Stimulated activated memory B cell treated with anti-CD40 and anti-IgM and Interleukin-4, amounts not matched to agents 10 μg/mL and 1 μg/mL and 100 μg/mL, for 72 hours (primary cell): ENCODE data around the gene ADCY5.
A peak's percentile ranks its signal among the peaks of the same experiment; 100 is the strongest.

Experiments
- ATAC-seq: fragments of 150-1000 bp; cut with Tn5 transposase; 2 replicates; pipeline ENCODE4 v1.10.0; 2021
- H3K27ac Mint-ChIP-seq: one replicate; pipeline ENCODE4 v1.8.0; 2022; ENCODE audit warnings: mild to moderate bottlenecking, mixed read lengths
- H3K27me3 Mint-ChIP-seq: one replicate; pipeline ENCODE4 v1.8.0; 2022; ENCODE audit warnings: mixed read lengths
- H3K36me3 Mint-ChIP-seq: one replicate; pipeline ENCODE4 v1.8.0; 2022; ENCODE audit warnings: mixed read lengths
- H3K4me1 Mint-ChIP-seq: one replicate; pipeline ENCODE4 v1.8.0; 2022; ENCODE audit warnings: mixed read lengths
- H3K4me3 Mint-ChIP-seq: one replicate; pipeline ENCODE4 v1.8.0; 2022; ENCODE audit warnings: mild to moderate bottlenecking, moderate library complexity, mixed read lengths
- H3K9me3 Mint-ChIP-seq: one replicate; pipeline ENCODE4 v1.8.0; 2022; ENCODE audit warnings: mixed read lengths

ADCY5 gene

DNA sequence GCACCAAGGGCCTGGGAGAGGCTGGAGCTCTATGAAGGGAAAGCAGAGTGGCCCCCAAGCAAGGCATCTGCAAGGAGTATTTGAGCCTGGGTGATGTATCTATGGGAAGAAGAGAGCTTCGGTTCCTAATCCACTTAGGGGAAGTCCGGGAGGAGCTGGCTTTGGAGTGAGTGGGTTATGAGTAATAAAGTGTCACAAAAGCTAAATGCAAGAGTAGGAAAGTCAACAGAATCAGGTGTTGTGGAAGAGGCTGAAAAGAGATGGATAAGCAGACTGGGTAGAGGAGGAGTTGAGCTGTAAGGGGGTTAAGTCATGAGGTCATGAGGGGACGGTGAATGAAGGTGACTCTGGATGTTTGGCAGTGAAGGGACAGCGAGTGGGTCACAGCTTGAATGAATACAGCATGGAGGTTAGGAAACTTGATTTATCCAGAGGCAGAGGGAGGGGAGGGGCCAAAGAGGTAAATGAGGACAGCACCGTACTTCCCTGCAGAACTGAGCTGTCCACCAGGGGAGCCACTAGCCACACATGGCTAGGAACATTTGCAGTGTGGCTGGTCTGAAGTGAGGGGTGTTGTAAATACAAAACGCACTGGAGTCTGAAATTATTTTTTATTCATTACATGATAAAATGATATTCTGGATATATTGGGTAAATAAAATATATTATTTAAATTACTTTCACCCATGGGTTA is 83.3 kb downstream of the ADCY5 start:
- no peaks in the 10 kb centered on the region for H3K4me1 Mint-ChIP-seq
- H3K36me3 Mint-ChIP-seq: no peaks in the 10 kb centered on the region
- peaks cover 4% of the 10 kb centered on the region for H3K9me3 Mint-ChIP-seq
- ATAC-seq: no peak
- no peak overlapping the region for H3K27ac Mint-ChIP-seq
- H3K4me3 Mint-ChIP-seq: no peak overlapping the region
- H3K27me3 Mint-ChIP-seq: peaks cover 27% of the 10 kb centered on the region

DNA sequence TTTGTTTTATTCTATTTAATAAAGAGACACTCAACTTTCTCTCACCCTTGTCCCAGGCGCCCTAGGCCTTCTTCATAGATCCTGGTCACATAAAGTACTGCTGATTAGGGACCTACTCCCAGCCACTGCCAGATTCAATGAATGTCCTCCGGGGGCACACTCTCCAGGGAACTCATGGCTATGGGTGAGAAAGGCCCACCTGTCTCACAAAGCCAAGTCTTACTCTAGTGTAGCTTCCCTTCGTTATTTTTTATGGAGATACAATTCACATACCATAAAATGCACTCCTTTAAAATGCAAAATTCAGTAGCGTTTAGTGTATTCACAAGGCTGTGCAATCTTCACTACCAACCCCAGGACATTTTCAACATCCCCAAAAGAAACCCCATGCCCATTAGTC is 87.8 kb downstream of the ADCY5 start:
- ATAC-seq: peak; percentile 40
- H3K4me1 Mint-ChIP-seq: no peaks in the 10 kb centered on the region
- H3K27ac Mint-ChIP-seq: no peak overlapping the region
- H3K36me3 Mint-ChIP-seq: no peaks in the 10 kb centered on the region
- H3K9me3 Mint-ChIP-seq: no peaks in the 10 kb centered on the region
- peaks cover 31% of the 10 kb centered on the region for H3K27me3 Mint-ChIP-seq
- H3K4me3 Mint-ChIP-seq: no peak overlapping the region

DNA sequence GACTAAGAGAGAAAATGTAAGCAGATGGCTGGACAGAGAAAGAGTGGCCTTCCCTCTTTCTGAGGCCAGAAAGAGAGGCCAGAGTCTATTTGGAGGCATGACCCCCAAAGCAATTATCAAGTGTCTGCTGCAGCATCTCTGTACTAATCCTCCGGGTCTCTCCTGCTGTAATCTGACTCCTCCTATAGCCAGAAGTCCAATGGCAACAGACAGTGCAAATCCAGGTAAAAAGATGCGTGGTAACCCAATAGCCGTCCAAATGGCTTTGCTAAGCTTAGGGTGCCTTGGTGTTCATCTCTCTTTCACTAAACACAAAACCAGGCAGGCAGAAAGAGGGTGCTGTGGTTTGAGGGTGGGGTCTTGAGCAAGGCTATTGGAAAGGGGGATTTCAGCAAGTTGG is 91.6 kb downstream of the ADCY5 start:
- H3K9me3 Mint-ChIP-seq: peaks cover 7% of the 10 kb centered on the region
- no peaks in the 10 kb centered on the region for H3K4me1 Mint-ChIP-seq
- H3K27ac Mint-ChIP-seq: no peak overlapping the region
- no peak for ATAC-seq
- no peaks in the 10 kb centered on the region for H3K36me3 Mint-ChIP-seq
- no peak overlapping the region for H3K4me3 Mint-ChIP-seq
- peaks cover 30% of the 10 kb centered on the region for H3K27me3 Mint-ChIP-seq

GRCh38 chr3:123353850-123354233 is 95.0 kb downstream of the ADCY5 start:
- Mint-ChIP-seq H3K4me3 (no peak overlapping the region), H3K27me3 (peaks cover 46% of the 10 kb centered on the region), H3K36me3 (no peaks in the 10 kb centered on the region), H3K9me3 (peaks cover 7% of the 10 kb centered on the region), H3K27ac (no peak overlapping the region), H3K4me1 (no peaks in the 10 kb centered on the region)
- ATAC-seq: no peak

- no peak overlapping the region for H3K4me3 Mint-ChIP-seq
These were observed 95.6 kb downstream of the ADCY5 start for GRCh38 chr3:123353227-123353849.

DNA sequence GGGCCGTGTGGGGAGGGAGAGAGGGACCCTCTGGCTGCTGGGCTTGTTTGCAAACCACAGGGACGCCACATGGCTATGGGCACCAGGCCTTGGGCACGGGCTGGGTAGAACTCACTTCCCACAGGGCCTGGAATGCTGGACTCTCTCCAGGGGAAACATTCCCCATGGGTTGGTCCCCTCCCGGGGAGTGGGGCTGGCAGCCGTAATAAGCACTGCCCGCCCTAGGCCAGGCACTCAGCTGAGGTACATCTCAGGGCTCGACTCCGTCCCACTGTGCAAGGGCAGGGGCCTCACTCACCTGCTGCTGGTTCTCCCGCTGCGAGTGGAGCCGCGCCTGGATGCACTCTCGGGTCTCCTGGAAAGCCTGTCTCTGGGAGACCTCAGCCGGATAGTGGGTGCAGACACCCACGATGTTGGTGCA is 96.7 kb downstream of the ADCY5 start:
- no peak for ATAC-seq
- Mint-ChIP-seq H3K9me3 (peaks cover 7% of the 10 kb centered on the region), H3K4me3 (no peak overlapping the region), H3K4me1 (no peaks in the 10 kb centered on the region), H3K27me3 (peaks cover 59% of the 10 kb centered on the region), H3K27ac (no peak overlapping the region), H3K36me3 (no peaks in the 10 kb centered on the region)

More at GRCh38 chr3:123353227-123353849, 95.6 kb downstream of the ADCY5 start:
- H3K27ac Mint-ChIP-seq: no peak overlapping the region
- no peak for ATAC-seq
- no peaks in the 10 kb centered on the region for H3K36me3 Mint-ChIP-seq
- peaks cover 7% of the 10 kb centered on the region for H3K9me3 Mint-ChIP-seq
- no peaks in the 10 kb centered on the region for H3K4me1 Mint-ChIP-seq
- peaks cover 51% of the 10 kb centered on the region for H3K27me3 Mint-ChIP-seq

GRCh38 chr3:123351501-123351900 is 97.4 kb downstream of the ADCY5 start:
- no peak for ATAC-seq
- H3K36me3 Mint-ChIP-seq: no peaks in the 10 kb centered on the region

GRCh38 chr3:123350971-123351370 is 97.9 kb downstream of the ADCY5 start:
- peaks cover 59% of the 10 kb centered on the region for H3K27me3 Mint-ChIP-seq
- no peak overlapping the region for H3K4me3 Mint-ChIP-seq
- H3K27ac Mint-ChIP-seq: no peak overlapping the region
- no peaks in the 10 kb centered on the region for H3K4me1 Mint-ChIP-seq
- ATAC-seq: no peak
- no peaks in the 10 kb centered on the region for H3K36me3 Mint-ChIP-seq
- H3K9me3 Mint-ChIP-seq: peaks cover 7% of the 10 kb centered on the region

More at GRCh38 chr3:123351501-123351900, 97.4 kb downstream of the ADCY5 start:
- no peak overlapping the region for H3K27ac Mint-ChIP-seq
- no peaks in the 10 kb centered on the region for H3K4me1 Mint-ChIP-seq
- no peak overlapping the region for H3K4me3 Mint-ChIP-seq
- H3K9me3 Mint-ChIP-seq: peaks cover 7% of the 10 kb centered on the region
- peaks cover 59% of the 10 kb centered on the region for H3K27me3 Mint-ChIP-seq

GRCh38 chr3:123349566-123350435 is 99.1 kb downstream of the ADCY5 start:
- H3K4me3 Mint-ChIP-seq: no peak overlapping the region
- peaks cover 4% of the 10 kb centered on the region for H3K9me3 Mint-ChIP-seq
- H3K27me3 Mint-ChIP-seq: peaks cover 52% of the 10 kb centered on the region
- no peaks in the 10 kb centered on the region for H3K4me1 Mint-ChIP-seq
- no peak for ATAC-seq
- H3K27ac Mint-ChIP-seq: no peak overlapping the region
- no peaks in the 10 kb centered on the region for H3K36me3 Mint-ChIP-seq

DNA sequence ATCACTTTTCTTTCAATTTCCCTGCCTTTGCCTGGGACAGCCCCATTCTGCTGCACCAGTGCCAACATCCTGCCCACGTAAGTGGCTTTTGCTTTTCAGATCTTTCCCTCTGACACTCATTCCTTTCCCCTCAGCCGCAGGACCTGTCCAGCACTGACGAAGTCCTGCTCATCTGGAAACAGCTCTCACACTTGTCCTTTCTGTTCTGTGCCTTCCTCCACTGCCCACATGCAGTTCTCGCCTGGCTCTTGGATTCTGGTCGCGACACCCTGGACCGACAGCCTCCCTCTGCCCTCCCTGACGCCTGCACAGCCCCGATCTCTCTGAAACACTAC is 99.7 kb downstream of the ADCY5 start:
- no peak overlapping the region for H3K27ac Mint-ChIP-seq
- no peak for ATAC-seq
- H3K4me3 Mint-ChIP-seq: no peak overlapping the region
- no peaks in the 10 kb centered on the region for H3K4me1 Mint-ChIP-seq
- H3K27me3 Mint-ChIP-seq: peaks cover 45% of the 10 kb centered on the region
- peaks cover under 1% of the 10 kb centered on the region for H3K9me3 Mint-ChIP-seq
- no peaks in the 10 kb centered on the region for H3K36me3 Mint-ChIP-seq

DNA sequence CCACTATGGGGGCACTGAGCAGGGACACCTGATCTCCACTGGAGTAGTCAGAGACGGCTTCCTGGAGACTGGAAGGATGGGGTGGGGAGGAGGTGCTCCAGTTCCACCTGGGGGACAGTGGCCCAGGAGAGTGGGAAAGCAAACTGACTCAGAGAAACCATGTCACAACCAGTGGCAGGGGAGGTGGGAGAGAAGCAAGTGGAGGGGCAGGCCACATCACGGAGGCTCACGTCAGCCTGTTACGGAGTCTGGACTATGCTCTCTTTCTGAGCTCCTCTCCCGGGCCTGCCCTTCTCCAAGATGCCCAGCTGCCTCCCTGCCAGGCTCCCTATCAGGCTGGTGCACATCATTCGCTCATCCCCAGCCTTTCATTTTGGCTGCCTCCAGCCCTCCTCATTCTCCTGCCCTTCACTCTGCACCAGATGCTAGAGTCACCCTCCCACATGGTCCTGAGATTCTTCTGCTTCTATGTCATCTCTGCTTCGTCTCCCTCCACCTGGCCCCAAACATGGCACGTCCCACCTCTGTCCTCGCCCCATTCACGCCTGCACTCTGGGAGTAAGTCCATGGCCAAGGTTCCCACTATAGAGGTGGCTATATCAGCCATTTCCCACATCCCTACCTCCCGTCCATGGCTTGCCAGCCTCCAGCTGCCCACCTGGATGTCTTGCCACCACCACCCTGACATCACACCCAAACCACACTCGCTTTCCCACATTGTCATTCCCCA is 100.3 kb downstream of the ADCY5 start:
- Mint-ChIP-seq H3K36me3 (no peaks in the 10 kb centered on the region), H3K9me3 (no peaks in the 10 kb centered on the region), H3K27me3 (peaks cover 40% of the 10 kb centered on the region), H3K4me1 (no peaks in the 10 kb centered on the region), H3K27ac (no peak overlapping the region), H3K4me3 (no peak overlapping the region)
- ATAC-seq: no peak

DNA sequence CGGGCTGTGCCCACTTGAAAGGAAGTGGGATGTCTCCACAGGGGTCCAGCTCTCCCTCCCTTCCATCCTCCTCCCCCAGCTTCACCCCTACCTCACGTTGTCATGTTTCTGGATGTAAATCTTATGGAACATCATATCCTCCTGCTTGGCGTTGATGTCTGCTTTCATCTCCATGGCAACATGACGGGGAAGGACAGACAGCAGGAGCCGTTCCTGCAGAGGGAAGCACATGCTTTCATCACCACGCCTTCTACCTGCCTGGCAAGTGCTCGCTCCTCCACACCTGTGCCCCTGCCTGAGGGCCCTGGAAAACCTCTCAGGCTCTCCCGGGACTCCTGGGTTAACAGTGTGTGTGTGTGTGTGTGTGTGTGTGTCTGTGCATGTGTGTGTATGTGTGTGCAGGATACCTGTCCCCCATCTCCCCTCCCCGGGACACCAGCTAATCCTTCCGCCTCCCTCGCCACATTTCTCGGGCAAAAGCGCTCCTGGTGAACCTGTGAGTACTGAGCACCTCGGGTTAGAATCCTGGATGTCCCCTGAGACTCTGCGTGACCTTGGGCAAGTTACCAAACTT is 101.1 kb downstream of the ADCY5 start:
- no peak overlapping the region for H3K27ac Mint-ChIP-seq
- no peaks in the 10 kb centered on the region for H3K9me3 Mint-ChIP-seq
- no peaks in the 10 kb centered on the region for H3K4me1 Mint-ChIP-seq
- no peaks in the 10 kb centered on the region for H3K36me3 Mint-ChIP-seq
- no peak for ATAC-seq
- peaks cover 37% of the 10 kb centered on the region for H3K27me3 Mint-ChIP-seq
- no peak overlapping the region for H3K4me3 Mint-ChIP-seq

DNA sequence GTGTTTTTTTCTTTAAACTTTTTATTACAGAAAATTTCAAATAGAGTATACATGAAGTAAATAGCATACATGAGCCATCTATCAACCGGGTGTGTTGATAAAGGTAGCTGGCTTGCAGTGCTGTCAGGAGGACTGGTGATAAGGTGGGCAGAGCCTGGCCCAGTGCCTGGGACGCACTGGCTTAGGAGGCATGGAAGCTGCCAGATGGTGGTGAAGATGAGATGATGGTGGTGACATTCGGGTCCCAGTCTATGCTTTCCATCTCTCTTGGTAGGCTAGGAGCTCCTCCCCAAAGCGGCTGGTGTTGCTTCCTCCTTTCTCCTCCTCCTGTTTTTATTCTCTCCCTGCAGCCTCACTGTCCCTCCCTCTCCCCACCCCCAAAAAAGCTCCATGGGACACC is 101.7 kb downstream of the ADCY5 start:
- H3K27me3 Mint-ChIP-seq: peaks cover 37% of the 10 kb centered on the region

GRCh38 chr3:123346021-123346420 is 102.9 kb downstream of the ADCY5 start:
- Mint-ChIP-seq H3K9me3 (no peaks in the 10 kb centered on the region), H3K36me3 (no peaks in the 10 kb centered on the region), H3K4me3 (no peak overlapping the region), H3K27me3 (peaks cover 35% of the 10 kb centered on the region), H3K27ac (no peak overlapping the region), H3K4me1 (no peaks in the 10 kb centered on the region)
- no peak for ATAC-seq

More for the DNA sequence above, 101.7 kb downstream of the ADCY5 start:
- Mint-ChIP-seq H3K4me1 (no peaks in the 10 kb centered on the region), H3K36me3 (no peaks in the 10 kb centered on the region), H3K27ac (no peak overlapping the region), H3K4me3 (no peak overlapping the region), H3K9me3 (no peaks in the 10 kb centered on the region)
- no peak for ATAC-seq
